Measurements from ENCODE around the gene SYK.

GRCh38 chr9:90825586-90825985, 24.0 kb downstream of the SYK start:
- TF ChIP-seq CTCF (conservative IDR thresholded peaks at IDR 0.05 in 1 of 2, IDR thresholded peaks at IDR 0.05 in 1 of 2; ENCODE audit: low read depth in 1 of 2, low read length in 2 of 2), result no peak
- TF ChIP-seq EZH2 (IDR thresholded peaks at IDR 0.05; ENCODE audit: low read length, missing control alignments), result no peak
